Omental fat pad (tissue), 4 donors: Measurements from ENCODE around the gene LTA4H. TPM values are rescaled to one million over a fixed set of nuclear protein-coding genes. Genes with fewer than 3 reads are reported as not detected.

ENCODE experiments used
- ATAC-seq: fragments of 150-250 bp; one replicate; pipeline ENCODE4 v1.9.1; 2016; ENCODE audit warnings: mild to moderate bottlenecking, moderate library complexity; ENCODE audit not compliant: low FRiP score
- DNase-seq: peaks from one replicate; pipeline ENCODE4 v3.0.0-alpha.2; 2019; ENCODE audit warnings: low spot score
- CTCF ChIP-seq, 3 donors: fragments of 450-650 bp; IDR thresholded peaks; one replicate each; pipeline ENCODE4 v1.5.1; 2016 to 2017; ENCODE audit warnings: antibody characterized with exemption in 3 of 3, mild to moderate bottlenecking in 3 of 3, moderate library complexity in 2 of 3
- total RNA-seq, 4 donors: library from RNA; depleted of rRNA; stranded (reverse); fragments of >200 nt; gene quantifications; one replicate each; pipeline ENCODE4 v1.1.0, GENCODE V29; 2016

Gene LTA4H
- total RNA-seq, 4 donors from 2014 or later: 60.8 to 77.8 (median 70.0) TPM

GRCh38 chr12:96064966-96065365 lies 29.6 kb upstream of the LTA4H start:
- no peak for DNase-seq
- no peak for ATAC-seq
- no peak for TF ChIP-seq CTCF (IDR thresholded peaks at IDR 0.05)

- TF ChIP-seq CTCF (IDR thresholded peaks at IDR 0.05): no peak
- no peak for ATAC-seq
- DNase-seq: no peak
Measured at GRCh38 chr12:96064271-96064670, 28.9 kb upstream of the LTA4H start.

GRCh38 chr12:96063046-96063445 lies 27.7 kb upstream of the LTA4H start:
- ATAC-seq: no peak
- DNase-seq: no peak
- no peak for TF ChIP-seq CTCF (IDR thresholded peaks at IDR 0.05)

- peak; percentile 84 for ATAC-seq
- DNase-seq: peak; percentile 75
- peak in 2 of 3 donors; percentile 74 to 81 for TF ChIP-seq CTCF (IDR thresholded peaks at IDR 0.05)
Measured at GRCh38 chr12:96061864-96062453, 26.6 kb upstream of the LTA4H start.

- no peak for DNase-seq
- TF ChIP-seq CTCF (IDR thresholded peaks at IDR 0.05): no peak
- no peak for ATAC-seq
Measured at GRCh38 chr12:96061323-96061722, 25.9 kb upstream of the LTA4H start.

GRCh38 chr12:96060041-96060440 lies 24.7 kb upstream of the LTA4H start:
- ATAC-seq (no peak), DNase-seq (no peak)
- no peak for TF ChIP-seq CTCF (IDR thresholded peaks at IDR 0.05)

- no peak for ATAC-seq
- no peak for DNase-seq
- TF ChIP-seq CTCF (IDR thresholded peaks at IDR 0.05): no peak
Measured at GRCh38 chr12:96057986-96058553, 22.7 kb upstream of the LTA4H start.
